HG03378 (cell line): ENCODE measurements around the gene NCMAP.

Experiments
- ATAC-seq: cut with Tn5 transposase; IDR thresholded peaks from one replicate; pipeline ENCODE4 v1.9.1; 2021; ENCODE audit warnings: mild to moderate bottlenecking, moderate library complexity; ENCODE audit not compliant: unreplicated experiment

NCMAP gene

GRCh38 chr1:24621121-24621520, 65.2 kb downstream of the NCMAP start:
- ATAC-seq = no peak

- ATAC-seq = no peak
Measured at GRCh38 chr1:24622218-24622617, 66.3 kb downstream of the NCMAP start.

GRCh38 chr1:24632832-24633175, 76.9 kb downstream of the NCMAP start:
- no peak for ATAC-seq

- ATAC-seq = no peak
Measured at GRCh38 chr1:24635195-24635843, 79.4 kb downstream of the NCMAP start.

- no peak for ATAC-seq
Measured at GRCh38 chr1:24636661-24637357, 80.9 kb downstream of the NCMAP start.

GRCh38 chr1:24639094-24639493, 83.2 kb downstream of the NCMAP start:
- ATAC-seq = no peak

GRCh38 chr1:24639881-24640280, 84.0 kb downstream of the NCMAP start:
- ATAC-seq = no peak

GRCh38 chr1:24640288-24640687, 84.4 kb downstream of the NCMAP start:
- no peak for ATAC-seq

- no peak for ATAC-seq
Measured at GRCh38 chr1:24641646-24642151, 85.8 kb downstream of the NCMAP start.

GRCh38 chr1:24642481-24643362, 86.8 kb downstream of the NCMAP start, which contains the start of gene SRRM1:
TSS of gene SRRM1 (plus strand) at chr1:24643302. CDS start at chr1:24643327, 25 bp downstream.
- peak; percentile 76 for ATAC-seq

GRCh38 chr1:24643363-24644099, 87.6 kb downstream of the NCMAP start:
- no peak for ATAC-seq

- ATAC-seq = no peak
Measured at GRCh38 chr1:24644100-24644384, 88.2 kb downstream of the NCMAP start.

- no peak for ATAC-seq
Measured at GRCh38 chr1:24648919-24649318, 93.0 kb downstream of the NCMAP start.

- no peak for ATAC-seq
Measured at GRCh38 chr1:24652382-24652781, 96.5 kb downstream of the NCMAP start.

GRCh38 chr1:24654010-24654409, 98.1 kb downstream of the NCMAP start:
- no peak for ATAC-seq

GRCh38 chr1:24656046-24656445, 100.2 kb downstream of the NCMAP start:
- ATAC-seq = no peak

GRCh38 chr1:24657781-24658180, 101.9 kb downstream of the NCMAP start:
- ATAC-seq = no peak
